ENCODE data around the gene ALPI.

GRCh38 chr2:232484628-232485347 lies 28.8 kb downstream of the ALPI start:
- TF ChIP-seq ZNF70 (CRISPR knock-in tag; IDR thresholded peaks at IDR 0.05) (no peak), TSHZ2 (CRISPR knock-in tag; IDR thresholded peaks at IDR 0.05) (no peak), ISL1 (CRISPR knock-in tag; IDR thresholded peaks at IDR 0.05) (no peak), ZC3H10 (CRISPR knock-in tag; IDR thresholded peaks at IDR 0.05) (no peak), TCF4 (CRISPR knock-in tag; IDR thresholded peaks at IDR 0.05; ENCODE audit: borderline replicate concordance) (no peak), PATZ1 (CRISPR knock-in tag; IDR thresholded peaks at IDR 0.05; ENCODE audit: borderline replicate concordance) (no peak), BACH2 (CRISPR knock-in tag; IDR thresholded peaks at IDR 0.05; ENCODE audit: borderline replicate concordance) (no peak), ZFP3 (CRISPR knock-in tag; IDR thresholded peaks at IDR 0.05) (no peak), CREB5 (CRISPR knock-in tag; IDR thresholded peaks at IDR 0.05; ENCODE audit: low read depth) (no peak), OSR1 (CRISPR knock-in tag; IDR thresholded peaks at IDR 0.05) (no peak)
